ENCODE measurements around the gene TPCN2. TPM values are rescaled to one million over a fixed set of nuclear protein-coding genes. Genes with fewer than 3 reads are reported as not detected.

Gene TPCN2
- total and polyA plus RNA-seq, 2 of the 4 experiments (the other 2 are of a cell fraction) = 3.4 to 8.0 TPM

DNA sequence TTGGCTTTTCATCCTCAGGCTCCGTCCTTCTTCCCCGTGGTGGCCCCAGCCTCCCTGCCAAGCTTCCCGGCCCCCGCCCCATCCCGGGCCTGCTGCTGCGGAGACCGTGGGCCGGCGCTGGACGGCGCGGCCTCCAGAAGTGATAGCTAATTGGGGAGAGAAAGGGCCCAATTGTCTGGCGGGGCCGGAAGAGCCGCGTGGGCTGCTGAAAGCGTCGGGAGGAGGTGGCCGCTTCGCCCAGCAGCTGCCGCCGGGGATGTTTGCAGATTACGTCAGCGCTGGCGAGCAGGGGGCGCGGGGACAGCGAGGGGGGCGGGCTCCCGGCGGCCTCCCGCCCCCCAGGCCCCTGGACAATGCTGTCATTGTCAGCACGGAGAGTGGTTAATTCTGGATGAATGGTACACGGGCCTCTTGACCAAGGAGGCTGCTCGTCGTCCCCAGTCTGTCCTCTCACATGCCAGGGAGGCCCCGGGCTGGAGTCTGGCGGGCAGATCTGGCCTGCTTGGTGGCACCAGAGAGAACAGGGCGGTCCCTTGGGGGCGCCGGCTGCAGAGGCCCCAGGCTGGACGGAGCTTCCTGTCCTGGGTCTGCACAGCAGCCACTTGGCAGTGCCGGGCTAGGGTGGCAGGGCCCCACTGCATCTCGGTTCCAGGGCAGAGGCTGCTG, 108.6 kb downstream of the TPCN2 start:
- H3K9ac ChIP-seq (ENCODE audit: low read depth, low read length) = peak overlapping the region; percentile 10; the same call in 1 of the 2 replicates
- H2BK120ac ChIP-seq (ENCODE audit: low read depth, low read length) = peak overlapping the region; percentile 75
- no peak overlapping the region for H3K23ac ChIP-seq (ENCODE audit: low read depth, low read length)
- H3K4me3 ChIP-seq (ENCODE audit: insufficient read depth, low read depth, low read length) = no peak overlapping the region
- no peak overlapping the region; the same call in 1 of the 2 replicates for H3K4me2 ChIP-seq (ENCODE audit: low read depth, low read length)
- peak overlapping the region; percentile 52 to 80; a peak in 3 of 4 replicates for H4K8ac ChIP-seq (ENCODE audit: low read depth in 2 of 2, low read length in 2 of 2)
- H3K4ac ChIP-seq (ENCODE audit: low read depth, low read length) = peak overlapping the region; percentile 85
- H3K79me1 ChIP-seq (ENCODE audit: low read depth in 1 of 2, low read length in 2 of 2) = no peaks in the 10 kb centered on the region
- intact Hi-C loops (cut with micrococcal nuclease) (no loop called here), in situ Hi-C loops (cut with MboI; ENCODE audit: low sequenced_read_pairs) (no loop called here), dilution Hi-C loops (cut with HindIII; ENCODE audit: low sequenced_read_pairs, unreplicated experiment) (no loop called here)
- no peak overlapping the region for H2BK5ac ChIP-seq (ENCODE audit: low read depth, low read length, poor library complexity, severe bottlenecking)
- peak overlapping the region; percentile 94 for H2AK5ac ChIP-seq (ENCODE audit: low read depth, low read length)
- WGBS, 2 experiments (ENCODE audit: extremely low coverage in 2 of 2, insufficient read length in 1 of 2) = 13% methylated on average over 19 of the region's 44 CpGs; no CpG with 5 or more reads in 1 of the 2 experiments
- H4K5ac ChIP-seq (ENCODE audit: low read depth, low read length) = peak overlapping the region; percentile 81
- H4K91ac ChIP-seq (ENCODE audit: insufficient read depth, low read depth, low read length) = peak overlapping the region; percentile 80
- BruUV-seq (replicated peaks) = no TSS peak
- no peaks in the 10 kb centered on the region for H3K27me3 ChIP-seq (ENCODE audit: control insufficient read depth, insufficient read depth, low read length)
- H3K27ac ChIP-seq (ENCODE audit: insufficient read depth, low read length) = peak overlapping the region; percentile 49
- H3K56ac ChIP-seq (ENCODE audit: extremely low read depth, insufficient read depth, low read length) = no peak overlapping the region
- ChIA-PET POLR2A (ENCODE audit: unreplicated experiment) (no interaction called here), CTCF (no interaction called here)
- peak overlapping the region; percentile 92 for H2AK9ac ChIP-seq (replicated peaks; ENCODE audit: low read depth, low read length, poor library complexity)
- peak overlapping the region; percentile 73; the same call in 1 of the 3 replicates for H2BK15ac ChIP-seq (ENCODE audit: low read depth, low read length)
- H3K4me1 ChIP-seq (ENCODE audit: control insufficient read depth, insufficient read depth, low read length) = peaks cover 20% of the 10 kb centered on the region
- peak overlapping the region; percentile 67; the same call in 1 of the 2 replicates for H3K18ac ChIP-seq (ENCODE audit: low read depth, low read length)
- no peaks in the 10 kb centered on the region for H3K36me3 ChIP-seq (ENCODE audit: control insufficient read depth, insufficient read depth, low read length)
- H3K9me1 ChIP-seq (ENCODE audit: insufficient read depth, low read length) = peaks cover 3% of the 10 kb centered on the region
- no peaks in the 10 kb centered on the region for H4K20me1 ChIP-seq (ENCODE audit: insufficient read depth, low read length)
- H2BK20ac ChIP-seq (ENCODE audit: low read depth, low read length) = peak overlapping the region; percentile 63
- ATAC-seq (ENCODE audit: low read depth) (peak; percentile 81), DNase-seq (peak; percentile 77)
- H3K9me3 ChIP-seq (ENCODE audit: control insufficient read depth, insufficient read depth, low read length) = no peaks in the 10 kb centered on the region
- H2AFZ ChIP-seq (replicated peaks; ENCODE audit: low read length, poor library complexity) = peak overlapping the region; percentile 83
- H3K14ac ChIP-seq (replicated peaks; ENCODE audit: low read depth, low read length) = peak overlapping the region; percentile 83
- TF ChIP-seq POLR2A (IDR thresholded peaks at IDR 0.05; ENCODE audit: low read depth, low read length) (no peak), RCOR1 (IDR thresholded peaks at IDR 0.05; ENCODE audit: insufficient replicate concordance, low read length) (no peak), CHD1 (IDR thresholded peaks at IDR 0.05; ENCODE audit: low read depth, low read length) (no peak), BHLHE40 (IDR thresholded peaks at IDR 0.05; ENCODE audit: low read depth, low read length) (peak; percentile 20; the same call in 1 of the 2 replicates), SMC3 (IDR thresholded peaks at IDR 0.05; ENCODE audit: low read depth, low read length) (no peak), RFX5 (IDR thresholded peaks at IDR 0.05; ENCODE audit: low read depth, low read length) (no peak), CTCF (conservative IDR thresholded peaks at IDR 0.05; ENCODE audit: low read depth, low read length) (no peak), MAZ (IDR thresholded peaks at IDR 0.05; ENCODE audit: borderline replicate concordance, low read depth, low read length) (no peak; the same call in 1 of the 2 replicates), CEBPB (IDR thresholded peaks at IDR 0.05; ENCODE audit: low read depth, low read length) (0 out of 2 replicates have a peak, but pooled peaks have one; percentile 20), MAFK (IDR thresholded peaks at IDR 0.05; ENCODE audit: low read depth, low read length) (no peak), FOS (IDR thresholded peaks at IDR 0.05; ENCODE audit: low read depth, low read length) (no peak), NFE2L2 (IDR thresholded peaks at IDR 0.05; ENCODE audit: low read depth, low read length) (no peak), RAD21 (IDR thresholded peaks at IDR 0.05; ENCODE audit: low read length) (no peak)
- TF ChIP-seq, protein P1, sequence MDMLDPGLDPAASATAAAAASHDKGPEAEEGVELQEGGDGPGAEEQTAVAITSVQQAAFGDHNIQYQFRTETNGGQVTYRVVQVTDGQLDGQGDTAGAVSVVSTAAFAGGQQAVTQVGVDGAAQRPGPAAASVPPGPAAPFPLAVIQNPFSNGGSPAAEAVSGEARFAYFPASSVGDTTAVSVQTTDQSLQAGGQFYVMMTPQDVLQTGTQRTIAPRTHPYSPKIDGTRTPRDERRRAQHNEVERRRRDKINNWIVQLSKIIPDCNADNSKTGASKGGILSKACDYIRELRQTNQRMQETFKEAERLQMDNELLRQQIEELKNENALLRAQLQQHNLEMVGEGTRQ (IDR thresholded peaks at IDR 0.05; ENCODE audit: low read depth, low read length) = no peak
- TF ChIP-seq, protein P2, sequence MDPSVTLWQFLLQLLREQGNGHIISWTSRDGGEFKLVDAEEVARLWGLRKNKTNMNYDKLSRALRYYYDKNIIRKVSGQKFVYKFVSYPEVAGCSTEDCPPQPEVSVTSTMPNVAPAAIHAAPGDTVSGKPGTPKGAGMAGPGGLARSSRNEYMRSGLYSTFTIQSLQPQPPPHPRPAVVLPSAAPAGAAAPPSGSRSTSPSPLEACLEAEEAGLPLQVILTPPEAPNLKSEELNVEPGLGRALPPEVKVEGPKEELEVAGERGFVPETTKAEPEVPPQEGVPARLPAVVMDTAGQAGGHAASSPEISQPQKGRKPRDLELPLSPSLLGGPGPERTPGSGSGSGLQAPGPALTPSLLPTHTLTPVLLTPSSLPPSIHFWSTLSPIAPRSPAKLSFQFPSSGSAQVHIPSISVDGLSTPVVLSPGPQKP (IDR thresholded peaks at IDR 0.05; ENCODE audit: borderline replicate concordance, low read depth, low read length) = no peak

Data from IMR-90 (cell line).